ENCODE results near the gene PHKA1.

GRCh38 chrX:72687396-72687795 is 26.7 kb downstream of the PHKA1 start:
- TF ChIP-seq POLR2A (IDR thresholded peaks at IDR 0.05) (no peak), CTCF (IDR thresholded peaks at IDR 0.05) (no peak)

Measured in right lobe of liver (tissue), 4 donors.